Natural killer cell (primary cell): ENCODE results near the gene TFB1M. TPM values are rescaled to one million over a fixed set of nuclear protein-coding genes. Genes with fewer than 3 reads are reported as not detected.
A peak's percentile ranks its signal among the peaks of the same experiment; 100 is the strongest.

ENCODE experiments used
- ATAC-seq, 3 donors: fragments of 150-1000 bp in 2 of 3; fragments of 200-7000 bp in 1 of 3; cut with Tn5 transposase; 1 replicate in 1 of 3; 2 replicates in 2 of 3; pipeline ENCODE4 v1.10.0; 2021; ENCODE audit warnings: mild to moderate bottlenecking in 2 of 3, moderate library complexity in 2 of 3
- DNase-seq, 2 donors: peaks; one replicate each; pipeline versions ENCODE4 v3.0.0 to v3.0.0-alpha.2; 2013 to 2021; ENCODE audit warnings: mixed read lengths in 1 of 2
- H3K27ac ChIP-seq: one replicate; pipeline ENCODE4 v1.5.1; 2013; ENCODE audit warnings: mild to moderate bottlenecking, low read length
- H3K27me3 ChIP-seq: one replicate; pipeline ENCODE4 v1.6.1; 2013; ENCODE audit warnings: low read length; ENCODE audit not compliant: control insufficient read depth, insufficient read depth
- H3K36me3 ChIP-seq: one replicate; pipeline ENCODE4 v1.6.1; 2013; ENCODE audit warnings: low read length; ENCODE audit not compliant: control insufficient read depth, insufficient read depth
- H3K4me1 ChIP-seq: one replicate; pipeline ENCODE4 v1.6.1; 2013; ENCODE audit warnings: low read length; ENCODE audit not compliant: control insufficient read depth, insufficient read depth
- H3K4me3 ChIP-seq: one replicate; pipeline ENCODE4 v1.5.1; 2013; ENCODE audit warnings: low read length
- H3K9me3 ChIP-seq: one replicate; pipeline ENCODE4 v1.6.1; 2013; ENCODE audit warnings: low read length; ENCODE audit not compliant: control insufficient read depth, insufficient read depth
- H3K27ac Mint-ChIP-seq, 2 donors: one replicate each; pipeline ENCODE4 v1.8.0; 2022; ENCODE audit warnings: mild to moderate bottlenecking in 2 of 2, mixed read lengths in 2 of 2, moderate library complexity in 1 of 2
- H3K27me3 Mint-ChIP-seq, 2 donors: one replicate each; pipeline ENCODE4 v1.8.0; 2022; ENCODE audit warnings: low read depth in 2 of 2, mixed read lengths in 2 of 2
- H3K36me3 Mint-ChIP-seq: one replicate; pipeline ENCODE4 v1.8.0; 2022; ENCODE audit warnings: mixed read lengths
- H3K4me1 Mint-ChIP-seq, 2 donors: one replicate each; pipeline ENCODE4 v1.8.0; 2022; ENCODE audit warnings: mixed read lengths in 2 of 2
- H3K4me3 Mint-ChIP-seq: one replicate; pipeline ENCODE4 v1.8.0; 2022; ENCODE audit warnings: mild to moderate bottlenecking, moderate library complexity, mixed read lengths
- H3K9me3 Mint-ChIP-seq, 2 donors: one replicate each; pipeline ENCODE4 v1.8.0; 2022; ENCODE audit warnings: mixed read lengths in 2 of 2
- CTCF ChIP-seq: fragments of 200-600 bp; IDR thresholded peaks from one replicate; pipeline ENCODE4 v1.8.0; 2022; ENCODE audit warnings: antibody characterized with exemption
- WGBS: methylation state at CpG from one replicate; pipeline ENCODE4 v1.1.7; 2013; ENCODE audit warnings: missing lambda C conversion rate; ENCODE audit not compliant: insufficient coverage; 5-methylcytosine and 5-hydroxymethylcytosine counted together
- intact Hi-C: fragments of 100-400 bp; cut with micrococcal nuclease; formaldehyde crosslinking; loops from one replicate; pipeline ENCODE4 v1.14.2; 2022
- total RNA-seq, 4 donors: library from RNA; stranded (reverse); fragments of 120-200 nt in 1 of 4; gene quantifications; one replicate each; pipeline versions ENCODE4 v1.2.3 to v1.2.4, GENCODE V29; 2013 to 2022

TFB1M gene
- total RNA-seq, 3 donors from 2014 or later (not counting 1 experiment from before 2014, with no cell fraction given), result 14.1 to 20.1 (median 17.1) TPM

GRCh38 chr6:155301867-155302266 lies 12.4 kb downstream of the TFB1M start:
- no peak overlapping the region for H3K4me3 ChIP-seq
- H3K9me3 ChIP-seq, result no peaks in the 10 kb centered on the region
- no peaks in the 10 kb centered on the region for H3K9me3 Mint-ChIP-seq
- no peaks in the 10 kb centered on the region for H3K36me3 Mint-ChIP-seq
- intact Hi-C loops, result no loop called here
- DNase-seq, result no peak
- 100% methylated on average over 2 of the region's 2 CpGs for WGBS
- no peaks in the 10 kb centered on the region for H3K4me1 ChIP-seq
- H3K27ac ChIP-seq, result no peak overlapping the region
- no peaks in the 10 kb centered on the region for H3K27me3 ChIP-seq
- H3K27me3 Mint-ChIP-seq, result no peaks in the 10 kb centered on the region
- TF ChIP-seq CTCF, result no peak
- H3K27ac Mint-ChIP-seq, result no peak overlapping the region
- peaks cover 36% of the 10 kb centered on the region for H3K36me3 ChIP-seq
- no peak for ATAC-seq
- H3K4me3 Mint-ChIP-seq, result no peak overlapping the region
- peaks cover 0 to 5% of the 10 kb centered on the region in 2 donors for H3K4me1 Mint-ChIP-seq

GRCh38 chr6:155297669-155298068 lies 16.6 kb downstream of the TFB1M start:
- Histone ChIP-seq H3K4me1 (no peaks in the 10 kb centered on the region), H3K27me3 (no peaks in the 10 kb centered on the region), H3K4me3 (no peak overlapping the region), H3K27ac (no peak overlapping the region), H3K36me3 (peaks cover 43% of the 10 kb centered on the region), H3K9me3 (no peaks in the 10 kb centered on the region)
- H3K36me3 Mint-ChIP-seq, result peaks cover 8% of the 10 kb centered on the region
- H3K27me3 Mint-ChIP-seq, result no peaks in the 10 kb centered on the region
- H3K27ac Mint-ChIP-seq, result peak overlapping the region in 1 of 2 donors; percentile 41
- DNase-seq, result no peak
- ATAC-seq, result no peak
- intact Hi-C loops, result no loop called here
- peaks cover 0 to 5% of the 10 kb centered on the region in 2 donors for H3K4me1 Mint-ChIP-seq
- TF ChIP-seq CTCF, result no peak
- no peak overlapping the region for H3K4me3 Mint-ChIP-seq
- H3K9me3 Mint-ChIP-seq, result no peaks in the 10 kb centered on the region
- 97% methylated on average over 2 of the region's 3 CpGs for WGBS

DNA sequence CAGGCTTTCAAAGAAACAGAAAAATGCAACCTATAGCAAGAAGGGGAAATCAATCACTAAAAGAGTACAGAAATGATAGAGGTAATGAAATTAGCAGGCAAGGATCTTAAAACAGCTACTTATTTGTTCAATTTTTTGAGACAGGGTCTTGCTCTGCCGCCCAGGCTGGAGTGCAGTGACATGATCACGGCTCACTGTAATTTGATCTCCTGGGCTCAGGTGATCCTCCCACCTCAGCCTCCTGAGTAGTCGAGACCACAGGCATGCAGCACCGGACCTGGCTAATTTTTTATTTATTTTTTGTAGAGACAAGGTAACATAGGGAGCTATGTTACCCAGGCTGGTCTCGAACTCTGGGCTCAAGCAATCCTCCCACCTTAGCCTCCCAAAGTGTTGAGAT lies 21.6 kb downstream of the TFB1M start:
- 82% methylated on average over 5 of the region's 5 CpGs for WGBS
- Histone ChIP-seq H3K4me3 (no peak overlapping the region), H3K27me3 (no peaks in the 10 kb centered on the region), H3K9me3 (no peaks in the 10 kb centered on the region), H3K4me1 (no peaks in the 10 kb centered on the region), H3K36me3 (peaks cover 37% of the 10 kb centered on the region), H3K27ac (no peak overlapping the region)
- H3K9me3 Mint-ChIP-seq, result no peaks in the 10 kb centered on the region
- H3K27me3 Mint-ChIP-seq, result no peaks in the 10 kb centered on the region
- no peak for ATAC-seq
- H3K4me3 Mint-ChIP-seq, result no peak overlapping the region
- H3K27ac Mint-ChIP-seq, result no peak overlapping the region
- intact Hi-C loops, result no loop called here
- H3K36me3 Mint-ChIP-seq, result peaks cover 8% of the 10 kb centered on the region
- no peak for DNase-seq
- H3K4me1 Mint-ChIP-seq, result peaks cover 11 to 15% of the 10 kb centered on the region in 2 donors
- TF ChIP-seq CTCF, result no peak

DNA sequence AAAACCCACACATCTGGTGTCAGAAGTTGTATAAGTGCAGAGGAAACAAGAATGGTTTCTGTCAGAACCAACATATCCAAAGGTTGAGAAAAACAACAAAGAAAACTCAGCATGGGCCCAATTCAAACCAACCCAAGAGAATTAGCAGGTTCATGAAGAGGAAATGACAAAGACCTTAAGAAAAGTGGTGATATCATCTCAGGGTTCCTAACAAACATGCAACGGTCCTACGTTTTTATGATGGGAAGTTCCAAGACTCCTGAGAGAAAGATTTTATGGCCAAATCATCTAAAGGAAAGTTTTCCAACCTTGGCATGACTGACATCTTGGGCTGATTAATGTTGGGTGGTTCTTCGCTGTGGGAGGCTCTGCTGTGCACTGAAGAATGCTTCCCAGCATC lies 23.0 kb downstream of the TFB1M start:
- H3K27me3 ChIP-seq, result no peaks in the 10 kb centered on the region
- H3K27ac ChIP-seq, result no peak overlapping the region
- H3K4me3 ChIP-seq, result no peak overlapping the region
- peaks cover 6 to 15% of the 10 kb centered on the region in 2 donors for H3K4me1 Mint-ChIP-seq
- peaks cover 30% of the 10 kb centered on the region for H3K36me3 ChIP-seq
- no peak overlapping the region for H3K27ac Mint-ChIP-seq
- no peaks in the 10 kb centered on the region for H3K27me3 Mint-ChIP-seq
- no peaks in the 10 kb centered on the region for H3K4me1 ChIP-seq
- WGBS, result 92% methylated on average over 3 of the region's 3 CpGs
- no peak for DNase-seq
- intact Hi-C loops, result no loop called here
- peaks cover 8% of the 10 kb centered on the region for H3K36me3 Mint-ChIP-seq
- H3K9me3 ChIP-seq, result no peaks in the 10 kb centered on the region
- ATAC-seq, result no peak
- no peak for TF ChIP-seq CTCF
- H3K9me3 Mint-ChIP-seq, result no peaks in the 10 kb centered on the region
- no peak overlapping the region for H3K4me3 Mint-ChIP-seq
